ENCODE results near the gene CADPS2.

The CADPS2 gene

DNA sequence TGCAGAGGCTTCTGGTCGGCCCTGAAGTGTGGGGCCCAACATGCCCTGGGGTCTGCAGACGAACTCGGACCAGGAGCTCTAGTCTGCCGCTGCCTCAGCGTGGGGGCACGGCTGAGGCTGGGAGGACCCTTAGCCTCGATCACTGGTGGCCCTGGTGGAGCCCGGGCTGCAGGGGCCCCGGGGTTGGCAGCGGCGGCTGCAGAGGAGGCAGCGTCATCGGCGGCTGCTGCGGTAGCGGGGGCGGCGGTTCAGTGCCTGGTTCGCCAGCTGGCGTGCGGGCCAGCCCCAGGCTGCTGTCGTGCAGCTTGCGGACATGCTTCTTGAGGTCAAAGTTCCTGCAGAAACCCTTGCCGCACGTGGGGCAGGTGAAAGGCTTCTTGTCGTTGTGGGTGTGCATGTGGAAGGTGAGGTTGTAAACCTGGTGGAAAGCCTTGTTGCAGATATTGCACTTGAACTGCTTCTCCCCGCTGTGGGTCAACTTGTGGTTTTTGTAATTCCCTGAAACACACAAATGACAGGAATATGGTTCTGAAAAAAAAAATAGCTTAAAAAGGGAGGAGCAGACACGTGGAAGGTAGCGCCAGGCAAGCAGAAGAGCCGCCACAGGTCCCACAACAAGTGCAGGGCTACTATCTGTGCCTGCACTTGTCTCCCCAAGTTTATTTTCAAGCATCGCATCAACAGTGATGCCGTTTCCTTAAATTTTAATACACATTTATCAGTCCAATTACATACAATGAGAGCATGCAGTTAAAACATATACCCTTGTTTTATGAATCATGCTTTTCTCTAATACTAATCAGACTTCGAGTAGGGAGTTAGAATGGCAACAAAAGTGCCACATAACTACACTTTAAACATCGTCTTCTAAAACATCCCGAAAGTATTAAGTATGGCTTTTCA lies 584.2 kb downstream of the CADPS2 start:
- no peak; the same call in 2 of the 3 replicates for ATAC-seq
- TF ChIP-seq SNAI2 (CRISPR knock-in tag; IDR thresholded peaks at IDR 0.05) (no peak), TOX (CRISPR knock-in tag; IDR thresholded peaks at IDR 0.05; ENCODE audit: borderline replicate concordance) (no peak), RARB (CRISPR knock-in tag; IDR thresholded peaks at IDR 0.05) (no peak), PATZ1 (CRISPR knock-in tag; IDR thresholded peaks at IDR 0.05; ENCODE audit: borderline replicate concordance) (no peak), ISL1 (CRISPR knock-in tag; IDR thresholded peaks at IDR 0.05) (no peak), ZFP30 (CRISPR knock-in tag; IDR thresholded peaks at IDR 0.05) (no peak), ZFP3 (CRISPR knock-in tag; IDR thresholded peaks at IDR 0.05) (no peak), GLIS3 (CRISPR knock-in tag; IDR thresholded peaks at IDR 0.05) (no peak), ZNF8 (CRISPR knock-in tag; IDR thresholded peaks at IDR 0.05) (no peak), ZNF70 (CRISPR knock-in tag; IDR thresholded peaks at IDR 0.05) (no peak), ESRRG (CRISPR knock-in tag; IDR thresholded peaks at IDR 0.05) (no peak)
- TF ChIP-seq, protein P1, sequence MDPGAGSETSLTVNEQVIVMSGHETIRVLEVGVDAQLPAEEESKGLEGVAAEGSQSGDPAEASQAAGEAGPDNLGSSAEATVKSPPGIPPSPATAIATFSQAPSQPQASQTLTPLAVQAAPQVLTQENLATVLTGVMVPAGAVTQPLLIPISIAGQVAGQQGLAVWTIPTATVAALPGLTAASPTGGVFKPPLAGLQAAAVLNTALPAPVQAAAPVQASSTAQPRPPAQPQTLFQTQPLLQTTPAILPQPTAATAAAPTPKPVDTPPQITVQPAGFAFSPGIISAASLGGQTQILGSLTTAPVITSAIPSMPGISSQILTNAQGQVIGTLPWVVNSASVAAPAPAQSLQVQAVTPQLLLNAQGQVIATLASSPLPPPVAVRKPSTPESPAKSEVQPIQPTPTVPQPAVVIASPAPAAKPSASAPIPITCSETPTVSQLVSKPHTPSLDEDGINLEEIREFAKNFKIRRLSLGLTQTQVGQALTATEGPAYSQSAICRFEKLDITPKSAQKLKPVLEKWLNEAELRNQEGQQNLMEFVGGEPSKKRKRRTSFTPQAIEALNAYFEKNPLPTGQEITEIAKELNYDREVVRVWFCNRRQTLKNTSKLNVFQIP (CRISPR knock-in tag; IDR thresholded peaks at IDR 0.05; ENCODE audit: borderline replicate concordance, low read depth): no peak
- TF ChIP-seq, protein P2, sequence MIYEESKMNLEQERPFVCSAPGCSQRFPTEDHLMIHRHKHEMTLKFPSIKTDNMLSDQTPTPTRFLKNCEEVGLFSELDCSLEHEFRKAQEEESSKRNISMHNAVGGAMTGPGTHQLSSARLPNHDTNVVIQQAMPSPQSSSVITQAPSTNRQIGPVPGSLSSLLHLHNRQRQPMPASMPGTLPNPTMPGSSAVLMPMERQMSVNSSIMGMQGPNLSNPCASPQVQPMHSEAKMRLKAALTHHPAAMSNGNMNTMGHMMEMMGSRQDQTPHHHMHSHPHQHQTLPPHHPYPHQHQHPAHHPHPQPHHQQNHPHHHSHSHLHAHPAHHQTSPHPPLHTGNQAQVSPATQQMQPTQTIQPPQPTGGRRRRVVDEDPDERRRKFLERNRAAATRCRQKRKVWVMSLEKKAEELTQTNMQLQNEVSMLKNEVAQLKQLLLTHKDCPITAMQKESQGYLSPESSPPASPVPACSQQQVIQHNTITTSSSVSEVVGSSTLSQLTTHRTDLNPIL (CRISPR knock-in tag; IDR thresholded peaks at IDR 0.05; ENCODE audit: low read depth): no peak

DNA sequence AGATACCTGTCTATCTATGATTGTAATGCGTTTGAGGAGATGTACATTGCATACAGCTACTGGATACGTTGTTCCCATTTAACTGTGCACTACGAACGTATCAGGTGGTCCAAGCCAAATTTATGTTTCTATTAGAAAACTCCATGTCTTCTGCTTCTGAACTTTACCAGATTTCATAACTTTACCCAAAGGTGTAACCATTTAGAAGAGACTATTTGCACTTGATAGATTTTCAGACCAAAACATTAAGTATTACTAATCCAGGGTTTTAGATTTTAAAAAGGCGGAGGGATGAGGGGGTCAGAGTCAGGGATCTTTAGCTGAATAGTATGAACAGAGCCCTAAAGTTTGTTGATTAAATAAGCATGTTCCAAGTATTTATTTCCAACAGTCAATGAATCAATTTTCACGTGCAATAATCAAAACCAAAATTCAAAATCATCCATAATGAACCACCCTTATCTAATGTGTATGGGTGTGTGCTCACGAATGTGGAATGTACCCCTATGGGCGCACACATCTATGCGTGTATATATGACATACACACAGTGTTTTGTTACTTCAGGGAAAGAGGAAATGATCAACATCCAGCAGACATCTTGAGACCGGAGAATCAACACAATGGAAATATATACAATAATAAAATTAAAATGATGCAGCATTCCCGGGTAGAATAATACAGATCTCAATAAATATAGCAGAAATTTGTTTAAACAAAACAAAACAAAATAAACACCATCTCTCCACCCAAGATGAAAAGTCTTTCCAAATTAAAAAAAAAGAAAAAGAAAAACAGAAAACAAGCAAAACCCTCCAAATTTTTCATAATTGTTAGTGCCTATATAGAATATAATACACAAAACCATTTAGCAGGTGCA lies 585.1 kb downstream of the CADPS2 start:
- ATAC-seq: no peak
- TF ChIP-seq, protein P1 (CRISPR knock-in tag; IDR thresholded peaks at IDR 0.05; ENCODE audit: borderline replicate concordance, low read depth): no peak
- TF ChIP-seq ZFP30 (CRISPR knock-in tag; IDR thresholded peaks at IDR 0.05): no peak
- TF ChIP-seq PPARA (CRISPR knock-in tag; IDR thresholded peaks at IDR 0.05; ENCODE audit: borderline replicate concordance): no peak
- no peak for TF ChIP-seq ISL1 (CRISPR knock-in tag; IDR thresholded peaks at IDR 0.05)
- TF ChIP-seq, protein P3, sequence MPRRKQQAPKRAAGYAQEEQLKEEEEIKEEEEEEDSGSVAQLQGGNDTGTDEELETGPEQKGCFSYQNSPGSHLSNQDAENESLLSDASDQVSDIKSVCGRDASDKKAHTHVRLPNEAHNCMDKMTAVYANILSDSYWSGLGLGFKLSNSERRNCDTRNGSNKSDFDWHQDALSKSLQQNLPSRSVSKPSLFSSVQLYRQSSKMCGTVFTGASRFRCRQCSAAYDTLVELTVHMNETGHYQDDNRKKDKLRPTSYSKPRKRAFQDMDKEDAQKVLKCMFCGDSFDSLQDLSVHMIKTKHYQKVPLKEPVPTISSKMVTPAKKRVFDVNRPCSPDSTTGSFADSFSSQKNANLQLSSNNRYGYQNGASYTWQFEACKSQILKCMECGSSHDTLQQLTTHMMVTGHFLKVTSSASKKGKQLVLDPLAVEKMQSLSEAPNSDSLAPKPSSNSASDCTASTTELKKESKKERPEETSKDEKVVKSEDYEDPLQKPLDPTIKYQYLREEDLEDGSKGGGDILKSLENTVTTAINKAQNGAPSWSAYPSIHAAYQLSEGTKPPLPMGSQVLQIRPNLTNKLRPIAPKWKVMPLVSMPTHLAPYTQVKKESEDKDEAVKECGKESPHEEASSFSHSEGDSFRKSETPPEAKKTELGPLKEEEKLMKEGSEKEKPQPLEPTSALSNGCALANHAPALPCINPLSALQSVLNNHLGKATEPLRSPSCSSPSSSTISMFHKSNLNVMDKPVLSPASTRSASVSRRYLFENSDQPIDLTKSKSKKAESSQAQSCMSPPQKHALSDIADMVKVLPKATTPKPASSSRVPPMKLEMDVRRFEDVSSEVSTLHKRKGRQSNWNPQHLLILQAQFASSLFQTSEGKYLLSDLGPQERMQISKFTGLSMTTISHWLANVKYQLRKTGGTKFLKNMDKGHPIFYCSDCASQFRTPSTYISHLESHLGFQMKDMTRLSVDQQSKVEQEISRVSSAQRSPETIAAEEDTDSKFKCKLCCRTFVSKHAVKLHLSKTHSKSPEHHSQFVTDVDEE (CRISPR knock-in tag; IDR thresholded peaks at IDR 0.05): no peak
- TF ChIP-seq ZC3H10 (CRISPR knock-in tag; IDR thresholded peaks at IDR 0.05): no peak
- no peak for TF ChIP-seq ZNF70 (CRISPR knock-in tag; IDR thresholded peaks at IDR 0.05)
- no peak for TF ChIP-seq ZNF565 (CRISPR knock-in tag; conservative IDR thresholded peaks at IDR 0.05; ENCODE audit: low read depth)
- no peak for TF ChIP-seq ARNTL (CRISPR knock-in tag; IDR thresholded peaks at IDR 0.05; ENCODE audit: borderline replicate concordance, low read depth)
- TF ChIP-seq ESRRG (CRISPR knock-in tag; IDR thresholded peaks at IDR 0.05): no peak
- TF ChIP-seq CSDC2 (CRISPR knock-in tag; IDR thresholded peaks at IDR 0.05): no peak
- no peak for TF ChIP-seq ZNF8 (CRISPR knock-in tag; IDR thresholded peaks at IDR 0.05)
- TF ChIP-seq SNAI2 (CRISPR knock-in tag; IDR thresholded peaks at IDR 0.05): no peak
- TF ChIP-seq ZFP3 (CRISPR knock-in tag; IDR thresholded peaks at IDR 0.05): no peak
- no peak for TF ChIP-seq BACH2 (CRISPR knock-in tag; IDR thresholded peaks at IDR 0.05; ENCODE audit: borderline replicate concordance)
- no peak for TF ChIP-seq RARB (CRISPR knock-in tag; IDR thresholded peaks at IDR 0.05)
- TF ChIP-seq OSR1 (CRISPR knock-in tag; IDR thresholded peaks at IDR 0.05): no peak
- TF ChIP-seq CSRNP3 (CRISPR knock-in tag; IDR thresholded peaks at IDR 0.05): no peak
- no peak for TF ChIP-seq GLIS3 (CRISPR knock-in tag; IDR thresholded peaks at IDR 0.05)
- no peak for TF ChIP-seq TCF4 (CRISPR knock-in tag; IDR thresholded peaks at IDR 0.05; ENCODE audit: borderline replicate concordance)

Measured in SK-N-SH treated with all-trans-retinoic acid at 6 μM for 48 hours (cell line).